Activated naive CD4-positive, alpha-beta T cell treated with Interleukin-2 at 50 U/mL for 16 hours (primary cell): Measurements from ENCODE around the gene DDX56.
A peak's percentile ranks its signal among the peaks of the same experiment; 100 is the strongest.
"Not testable (repeated sequence)": the region's sequence is repeated elsewhere in the genome, so short reads cannot be mapped to it uniquely, and the experiment has no call there.

ENCODE experiments used
- DNase-seq: peaks from one replicate; pipeline ENCODE4 v3.0.0-alpha.2; 2020

Gene DDX56, protein sequence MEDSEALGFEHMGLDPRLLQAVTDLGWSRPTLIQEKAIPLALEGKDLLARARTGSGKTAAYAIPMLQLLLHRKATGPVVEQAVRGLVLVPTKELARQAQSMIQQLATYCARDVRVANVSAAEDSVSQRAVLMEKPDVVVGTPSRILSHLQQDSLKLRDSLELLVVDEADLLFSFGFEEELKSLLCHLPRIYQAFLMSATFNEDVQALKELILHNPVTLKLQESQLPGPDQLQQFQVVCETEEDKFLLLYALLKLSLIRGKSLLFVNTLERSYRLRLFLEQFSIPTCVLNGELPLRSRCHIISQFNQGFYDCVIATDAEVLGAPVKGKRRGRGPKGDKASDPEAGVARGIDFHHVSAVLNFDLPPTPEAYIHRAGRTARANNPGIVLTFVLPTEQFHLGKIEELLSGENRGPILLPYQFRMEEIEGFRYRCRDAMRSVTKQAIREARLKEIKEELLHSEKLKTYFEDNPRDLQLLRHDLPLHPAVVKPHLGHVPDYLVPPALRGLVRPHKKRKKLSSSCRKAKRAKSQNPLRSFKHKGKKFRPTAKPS

DNA sequence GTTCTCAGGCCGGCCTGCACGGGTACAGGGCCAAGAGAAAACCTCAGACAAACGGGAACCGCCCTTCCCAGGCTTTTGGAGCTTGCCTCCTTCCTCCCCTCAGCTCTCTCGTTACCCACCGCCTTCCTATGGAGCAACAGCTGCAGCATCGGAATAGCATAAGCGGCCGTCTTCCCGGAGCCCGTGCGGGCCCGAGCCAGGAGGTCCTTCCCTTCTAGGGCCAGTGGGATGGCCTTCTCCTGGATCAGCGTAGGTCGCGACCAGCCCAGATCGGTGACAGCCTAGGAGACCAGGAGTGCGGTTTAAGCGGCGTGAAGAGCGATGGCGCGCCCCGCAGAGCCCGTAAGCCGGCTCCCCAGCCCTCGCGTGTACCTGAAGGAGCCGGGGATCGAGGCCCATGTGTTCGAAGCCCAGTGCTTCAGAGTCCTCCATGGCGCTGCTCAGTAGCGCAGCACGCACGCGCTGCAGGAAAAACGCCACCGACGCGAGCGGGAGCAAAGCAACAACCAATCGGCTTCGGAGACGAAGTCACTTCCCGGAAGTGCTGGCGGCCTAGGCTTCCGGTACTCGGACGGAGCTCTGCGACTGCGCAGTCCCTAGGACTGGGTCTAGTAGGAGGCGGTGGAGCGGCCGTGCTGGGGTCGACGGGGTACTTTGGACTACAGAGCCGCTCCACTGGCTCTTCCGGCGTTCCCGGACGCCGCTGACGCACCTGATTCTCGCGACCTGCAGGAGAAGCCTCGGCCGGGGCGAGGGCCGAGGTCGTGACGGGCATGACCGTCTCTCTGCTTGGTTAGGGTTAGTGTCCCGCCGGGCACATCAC lies at the start of gene DDX56:
Gene DDX56 (minus strand): TSS at position 445 of the 823 bp plus-strand sequence. CDS start 13 bp downstream, at position 432.
- peak; percentile 95 for DNase-seq

DNA sequence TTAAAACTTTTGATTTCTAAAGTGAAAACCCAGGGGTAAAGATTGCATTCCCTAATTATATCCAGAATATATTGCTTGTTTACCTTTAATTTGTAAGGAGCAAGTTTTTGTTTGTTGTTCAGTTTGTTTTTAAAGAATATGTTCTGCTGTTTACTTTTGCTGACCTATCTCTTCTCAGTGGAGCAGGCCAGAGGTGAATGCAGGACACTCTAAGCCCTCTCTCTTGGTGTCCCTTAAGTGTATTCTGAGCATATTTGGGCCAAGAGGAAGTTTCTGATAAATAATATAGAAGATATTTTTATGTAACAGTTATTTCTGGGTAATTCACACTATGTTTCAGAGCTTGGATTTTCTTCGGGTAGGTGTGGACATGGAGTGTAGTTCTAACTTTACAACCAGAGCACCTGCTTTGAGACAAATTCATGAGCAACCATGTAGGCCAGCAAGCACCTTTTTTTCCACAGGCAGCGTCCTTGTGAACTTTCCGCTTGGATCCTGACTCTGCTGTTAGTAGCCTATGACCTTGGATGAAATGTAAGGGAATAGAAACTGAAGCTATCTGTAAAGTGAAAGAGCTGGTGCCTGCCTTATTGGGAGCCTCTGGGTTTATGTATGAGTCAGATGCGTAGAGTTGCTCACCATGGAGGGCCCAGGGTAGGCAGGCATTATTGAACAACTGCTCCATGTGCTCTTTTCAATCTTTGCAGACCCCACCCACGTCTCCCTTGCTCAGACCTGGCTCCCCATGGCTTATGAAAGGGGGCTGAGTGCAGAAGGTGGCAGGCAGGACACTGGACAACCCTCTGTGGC lies 48.8 kb upstream of the DDX56 start:
- peak; percentile 60 for DNase-seq

DNA sequence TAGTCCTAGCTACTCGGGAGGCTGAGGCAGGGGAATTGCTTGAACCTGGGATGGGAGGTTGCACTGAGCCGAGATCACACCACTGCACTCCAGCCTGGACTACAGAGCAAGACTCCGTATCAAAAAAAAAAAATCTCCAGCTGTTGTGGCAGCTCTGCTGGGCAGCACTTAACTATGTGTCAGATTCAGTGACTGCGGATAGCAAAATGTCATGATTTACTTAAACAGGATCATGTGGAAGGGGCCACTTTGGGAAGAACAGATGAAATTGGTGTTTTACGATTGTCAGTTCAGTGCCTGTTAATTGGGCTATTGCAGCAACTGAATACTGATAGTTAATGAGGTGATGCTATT lies 48.0 kb upstream of the DDX56 start:
- DNase-seq = no peak

DNA sequence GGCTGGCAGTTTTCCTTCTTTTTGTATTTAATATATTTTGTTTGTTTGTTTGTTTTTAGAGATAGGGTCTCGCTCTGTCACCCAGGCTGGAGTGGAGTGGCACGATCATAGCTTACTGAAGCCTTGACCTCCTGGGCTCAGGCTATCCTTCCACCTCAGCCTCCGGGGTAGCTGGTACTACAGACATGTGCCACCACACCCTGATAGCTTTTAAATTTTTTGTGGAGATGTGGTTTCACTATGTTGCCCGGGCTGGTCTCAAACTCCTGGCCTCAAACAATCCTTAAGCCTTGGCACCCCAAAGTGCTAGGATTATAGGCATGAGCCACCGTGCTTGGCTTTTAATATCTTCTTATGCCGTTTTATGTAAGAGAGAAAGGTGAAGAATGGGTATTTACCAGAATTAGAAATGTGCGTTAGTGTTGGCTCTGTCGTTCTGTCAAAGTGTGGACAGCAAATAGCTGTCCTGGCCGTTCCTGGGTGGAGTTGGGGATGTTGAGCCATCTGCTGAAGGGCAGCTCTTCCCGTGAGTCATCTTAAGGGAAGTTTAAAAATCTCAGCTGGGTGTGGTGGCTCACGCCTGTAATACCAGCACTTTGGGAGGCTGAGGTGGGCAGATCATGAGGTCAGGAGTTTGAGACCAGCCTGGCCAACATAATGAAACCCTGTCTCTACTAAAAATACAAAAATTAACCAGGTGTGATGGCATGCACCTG lies 47.5 kb upstream of the DDX56 start:
- DNase-seq = no peak

DNA sequence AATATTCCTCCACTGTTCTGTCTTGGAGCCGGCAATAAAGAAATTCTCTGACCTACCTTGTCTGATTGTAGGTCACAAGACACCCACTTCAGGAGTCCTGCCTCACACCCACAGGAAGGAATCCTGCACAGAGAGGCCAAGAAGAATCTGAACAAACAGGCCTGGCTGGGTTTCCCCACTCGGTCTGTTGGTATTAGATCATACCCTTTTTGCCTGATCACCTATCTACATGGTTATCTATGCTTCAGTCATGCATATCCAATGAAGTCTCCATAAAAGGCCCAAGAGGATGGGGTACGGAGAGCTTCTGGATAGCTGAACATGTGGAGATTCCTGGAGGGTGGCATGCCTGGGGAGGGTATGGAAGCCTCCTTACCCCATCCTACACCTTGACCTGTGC lies 45.0 kb upstream of the DDX56 start:
- peak; percentile 52 for DNase-seq

DNA sequence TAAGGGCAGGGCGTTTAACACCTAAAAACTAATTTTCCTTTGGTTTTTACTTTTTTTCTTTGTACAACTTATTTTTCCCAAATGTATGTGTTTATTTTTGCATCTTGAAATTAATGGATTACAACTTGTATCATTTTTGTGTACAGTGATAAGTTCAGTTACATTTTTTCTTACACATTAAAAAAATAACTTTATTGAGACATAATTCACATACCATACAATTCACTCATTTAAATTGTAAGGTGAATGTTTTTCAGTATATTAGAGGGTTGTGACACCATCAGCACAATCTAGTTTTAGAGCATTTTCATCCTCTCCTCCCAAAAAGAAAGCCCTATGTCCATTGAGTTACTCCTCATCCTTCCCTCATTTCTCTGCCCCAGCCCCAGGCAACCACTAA lies 44.3 kb upstream of the DDX56 start:
- DNase-seq = no peak

DNA sequence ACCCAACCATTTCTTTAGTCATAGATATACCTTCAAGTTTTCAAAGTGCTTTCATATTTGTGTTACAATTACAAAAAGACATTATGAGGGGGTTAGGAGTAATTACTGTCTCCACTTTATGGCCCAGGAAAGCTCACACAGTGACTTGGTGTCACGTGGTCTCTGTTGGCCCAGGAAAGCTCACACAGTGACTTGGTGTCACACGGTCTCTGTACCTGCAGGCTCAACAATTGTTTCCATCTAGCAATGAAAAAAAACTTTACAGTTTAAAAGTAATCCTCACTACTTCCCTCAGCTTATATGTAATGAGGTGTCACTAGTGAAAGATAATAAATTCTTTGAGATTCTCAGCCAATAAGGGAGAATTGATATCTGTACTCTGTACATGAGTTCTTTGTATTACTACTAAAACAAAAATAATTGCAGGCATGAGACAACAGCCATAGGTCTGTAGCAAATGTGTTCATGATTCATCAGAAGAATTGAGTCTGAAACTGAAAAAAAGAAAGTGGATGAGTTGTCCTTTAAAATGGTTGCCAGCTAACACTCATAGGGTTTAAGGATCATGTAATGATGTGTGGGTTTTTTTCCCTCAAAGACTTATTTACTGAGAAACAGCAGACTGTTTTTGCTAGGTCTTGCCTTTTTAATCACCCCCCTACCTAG lies 43.6 kb upstream of the DDX56 start:
- DNase-seq = peak; percentile 59

DNA sequence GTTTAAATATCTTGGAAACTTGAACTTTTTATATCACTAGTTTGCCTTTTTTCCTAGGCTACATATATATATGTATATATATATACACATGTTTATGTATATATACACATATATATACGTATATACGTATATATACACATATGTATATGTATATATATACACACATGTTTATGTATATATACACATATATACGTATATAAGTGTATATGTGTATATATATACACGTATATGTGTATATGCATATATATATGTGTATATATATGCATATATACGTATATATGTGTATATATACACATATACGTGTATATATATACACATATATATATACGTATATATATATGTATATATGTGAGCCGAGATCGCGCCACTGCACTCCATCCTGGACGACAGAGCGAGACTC lies 42.8 kb upstream of the DDX56 start:
- DNase-seq = no peak

DNA sequence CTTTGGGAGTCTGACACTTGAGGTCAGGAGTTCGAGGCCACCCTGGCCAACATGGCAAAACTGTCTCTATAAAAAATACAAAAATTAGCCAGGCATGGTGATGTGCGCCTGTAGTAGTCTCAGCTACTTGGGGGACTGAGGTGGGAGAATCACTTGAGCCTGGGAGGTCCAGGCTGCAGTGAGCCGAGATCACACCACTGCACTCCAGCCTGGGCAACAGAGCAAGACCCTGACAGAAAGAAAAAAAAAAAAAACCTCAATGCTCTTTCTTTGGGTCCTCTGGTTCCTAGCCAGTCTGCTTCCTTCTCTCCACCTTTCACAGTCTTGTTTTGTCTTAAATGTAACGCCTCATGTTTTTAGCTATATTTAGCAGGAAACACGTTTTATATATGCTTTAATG lies 42.1 kb upstream of the DDX56 start:
- DNase-seq = no peak

DNA sequence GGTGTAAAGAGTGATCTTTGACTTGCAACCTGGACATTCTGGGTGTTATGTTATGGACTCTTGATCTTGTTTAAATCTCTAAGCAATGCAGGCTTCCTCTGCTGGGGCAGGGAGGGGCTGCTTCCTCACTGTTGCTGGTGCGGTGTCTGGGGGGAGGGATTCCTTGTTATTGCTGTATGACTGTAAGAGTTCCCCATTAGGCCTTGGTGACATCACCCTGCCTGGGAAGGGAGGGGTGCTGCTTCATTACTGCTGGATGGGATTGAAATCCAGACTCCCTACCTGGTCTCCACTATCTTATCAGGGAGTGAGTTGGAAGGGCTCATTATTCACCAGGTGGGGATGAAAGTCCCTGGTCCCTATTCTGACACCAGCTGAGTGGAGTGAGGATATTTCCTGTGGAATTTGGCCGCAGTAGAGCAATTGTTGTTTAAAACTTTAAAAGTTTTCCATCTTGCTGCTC lies 41.5 kb upstream of the DDX56 start:
- DNase-seq = peak; percentile 33

DNA sequence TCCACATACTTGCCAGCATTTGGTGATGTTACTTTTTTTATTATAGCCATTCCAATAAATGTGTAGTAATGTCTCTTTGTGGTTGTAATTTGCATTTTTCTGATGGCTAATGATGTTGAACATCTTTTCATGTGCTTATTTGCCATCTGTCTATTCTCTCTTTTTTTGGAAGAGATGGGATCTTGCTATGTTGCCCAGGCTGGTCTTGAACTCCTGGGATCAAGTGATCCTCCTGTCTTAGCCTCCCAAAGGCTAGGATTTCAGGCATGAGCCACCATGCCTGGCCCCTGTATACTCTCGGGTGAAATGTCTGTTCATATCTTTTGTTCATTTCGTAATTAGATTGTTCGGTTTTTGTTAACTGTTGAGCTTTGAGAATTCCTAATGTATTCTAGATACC lies 36.1 kb upstream of the DDX56 start:
- DNase-seq = no peak

DNA sequence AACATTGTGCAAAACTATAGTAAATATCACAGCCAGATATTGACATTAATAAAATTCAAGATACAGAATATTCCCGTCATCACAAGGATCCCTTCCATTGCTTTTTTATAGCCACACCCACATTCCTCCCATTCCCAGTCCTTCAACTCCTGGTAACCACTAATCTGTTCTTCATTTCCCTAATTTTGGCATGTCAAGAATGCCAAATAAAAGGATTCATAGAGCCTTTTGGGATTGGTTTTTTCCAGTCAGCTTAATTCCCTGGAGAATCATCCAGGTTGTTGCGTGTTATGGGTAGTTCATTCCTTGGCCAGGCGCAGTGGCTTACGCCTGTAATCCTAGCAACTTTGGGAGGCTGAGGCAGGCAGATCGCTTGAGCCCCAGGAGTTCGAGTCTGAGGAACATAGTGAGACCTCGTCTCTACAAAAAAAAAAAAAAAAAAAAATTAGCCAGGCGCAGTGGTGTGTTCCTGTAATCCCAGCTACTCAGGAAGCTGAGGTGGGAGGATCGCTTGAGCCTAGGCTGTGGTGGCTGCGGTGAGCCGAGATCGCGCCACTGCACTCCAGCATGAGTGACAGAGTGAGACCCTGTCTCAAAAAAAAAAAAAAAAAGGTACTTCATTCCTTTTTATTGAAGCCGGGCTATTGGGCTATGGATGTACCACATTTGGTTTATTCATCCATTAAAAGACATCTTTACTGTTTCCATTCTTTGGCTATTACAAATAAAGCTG lies 35.4 kb upstream of the DDX56 start:
- DNase-seq = no peak

DNA sequence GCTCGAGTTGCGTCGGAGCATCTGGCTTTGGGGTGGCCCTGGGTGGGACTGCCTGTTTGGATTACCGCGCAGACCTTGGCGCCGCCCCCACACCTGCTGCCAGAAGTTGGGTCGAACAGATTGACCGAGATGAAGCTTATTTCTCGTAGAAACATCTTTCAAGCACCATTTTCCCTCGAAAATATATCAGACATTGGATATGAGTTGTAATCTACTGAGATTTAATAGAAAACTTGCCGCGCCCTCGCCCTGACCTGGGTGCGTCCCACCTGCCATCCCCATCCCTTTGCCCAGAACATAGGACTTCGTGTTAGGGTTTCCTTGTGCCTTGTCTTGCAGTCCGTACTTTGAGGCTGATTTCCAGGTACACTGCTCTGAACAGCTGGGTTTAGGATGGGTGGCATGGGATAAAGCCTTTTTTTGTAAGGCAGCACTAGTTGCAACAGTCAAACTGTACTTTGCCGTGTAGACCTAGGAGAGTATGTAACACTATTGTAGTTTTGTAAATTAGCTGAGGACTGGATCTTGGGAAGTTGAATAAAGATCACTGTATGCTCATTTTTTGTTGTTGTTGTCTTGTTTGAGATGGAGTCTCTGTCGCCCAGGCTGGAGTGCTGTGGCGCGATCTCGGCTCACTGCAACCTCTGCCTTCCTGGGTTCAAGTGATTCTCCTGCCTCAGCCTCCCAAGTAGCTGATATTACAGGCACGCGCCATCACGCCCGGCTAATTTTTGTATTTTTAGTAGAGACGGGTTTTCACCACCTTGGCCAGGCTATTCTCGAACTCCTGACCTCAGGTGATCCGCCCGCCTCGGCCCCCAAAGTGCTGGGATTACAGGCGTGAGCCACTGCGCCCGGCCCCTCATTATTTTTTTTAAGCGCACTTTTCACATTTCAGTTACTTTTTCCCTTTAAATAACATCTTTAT lies 33.7 kb upstream of the DDX56 start:
- no peak for DNase-seq

DNA sequence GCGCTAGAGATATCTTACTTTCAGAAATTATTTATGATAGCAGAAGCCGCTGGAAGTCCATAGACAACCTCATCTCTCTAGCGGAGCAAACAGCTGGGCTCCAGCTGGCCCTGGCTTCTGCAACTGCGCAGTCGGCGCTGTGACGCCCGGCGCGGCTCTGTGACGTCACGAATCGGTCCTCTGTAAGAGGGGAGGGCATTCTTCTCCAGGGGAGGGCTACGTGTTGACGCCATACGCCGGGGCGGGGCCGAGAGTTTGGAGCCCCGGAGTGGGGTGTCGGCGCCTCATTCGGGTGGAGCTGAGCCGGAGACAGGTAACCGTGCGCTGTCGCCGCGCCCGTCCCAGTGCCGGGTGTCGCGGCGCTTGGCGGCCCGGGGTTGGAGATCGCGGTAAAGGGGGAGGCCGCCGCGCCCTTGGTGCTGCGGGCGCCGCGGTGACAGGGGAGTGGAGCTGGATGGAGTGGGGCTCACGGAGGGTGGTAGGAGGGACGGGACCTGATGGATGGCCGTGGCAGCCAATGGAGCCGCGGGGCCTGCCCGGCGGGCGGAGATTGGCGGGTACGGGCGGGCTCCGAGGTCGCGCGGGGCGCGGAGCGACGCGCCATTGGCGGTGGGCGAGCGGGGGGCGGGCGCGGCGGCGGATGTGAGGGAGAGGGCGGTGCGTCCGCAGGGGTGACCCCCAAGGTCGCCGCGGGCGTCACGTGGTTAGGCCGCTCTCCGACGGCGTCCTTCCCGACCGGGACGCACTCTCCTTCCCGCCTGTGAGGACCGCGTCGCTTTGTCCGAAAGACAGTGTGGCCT lies 32.8 kb upstream of the DDX56 start, which contains the start of gene OGDH:
Gene OGDH (plus strand): TSS at position 287 of the 800 bp plus-strand sequence. CDS start 17,717 bp downstream, outside the sequence.
- peak; percentile 99 for DNase-seq

DNA sequence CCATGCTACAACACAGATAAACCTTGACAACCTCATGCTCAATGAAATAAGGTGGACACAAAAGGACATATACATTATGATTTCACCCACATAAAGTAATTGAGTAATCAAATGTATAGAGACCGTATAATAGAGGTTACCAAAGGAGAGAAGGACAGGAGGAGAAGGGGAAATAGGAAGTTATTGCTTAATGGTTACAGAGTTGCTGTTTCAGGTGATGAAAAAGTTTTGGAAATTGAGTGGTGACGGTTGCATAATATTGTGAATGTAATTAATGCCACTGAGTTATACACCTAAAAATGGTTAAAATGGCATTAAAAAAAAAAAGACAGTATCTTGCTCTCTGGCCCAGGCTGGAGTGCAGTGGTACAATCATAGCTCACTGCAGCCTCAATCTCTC lies 31.2 kb upstream of the DDX56 start:
- DNase-seq = no peak

DNA sequence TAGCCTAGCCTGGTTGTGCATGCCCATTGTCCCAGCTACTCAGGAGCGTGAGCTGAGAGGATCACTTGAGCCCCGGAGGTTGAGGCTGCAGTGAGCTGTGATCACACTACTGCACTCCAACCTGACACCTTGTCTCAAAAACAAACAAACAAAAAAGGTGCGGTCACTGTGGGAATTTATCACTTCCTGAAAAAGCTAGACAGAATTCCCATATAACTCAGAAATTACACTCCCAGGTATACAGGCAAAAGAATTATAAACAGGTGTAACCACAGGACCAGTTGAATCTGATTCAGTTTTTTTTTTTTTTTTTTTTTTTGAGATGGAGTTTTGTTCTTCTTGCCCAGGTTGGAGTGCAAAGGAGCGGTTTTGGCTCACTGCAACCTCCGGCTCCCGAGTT lies 29.5 kb upstream of the DDX56 start:
- no peak for DNase-seq

DNA sequence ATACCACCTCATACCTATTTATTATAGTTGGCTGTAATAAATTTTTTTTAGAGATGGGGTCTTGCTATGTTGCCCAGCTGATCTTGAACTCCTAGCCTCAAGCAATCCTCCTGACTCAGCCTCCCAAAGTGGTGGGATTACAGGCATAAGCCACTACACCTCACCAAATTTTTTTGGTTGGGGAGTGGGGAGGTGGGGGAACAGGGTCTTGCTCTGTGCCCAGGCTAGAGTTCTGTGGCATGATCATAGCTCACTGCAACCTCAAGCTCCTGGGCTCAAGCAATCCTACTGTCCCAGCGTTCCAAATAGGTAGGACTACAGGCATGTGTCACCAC lies 28.8 kb upstream of the DDX56 start:
- DNase-seq = no peak

DNA sequence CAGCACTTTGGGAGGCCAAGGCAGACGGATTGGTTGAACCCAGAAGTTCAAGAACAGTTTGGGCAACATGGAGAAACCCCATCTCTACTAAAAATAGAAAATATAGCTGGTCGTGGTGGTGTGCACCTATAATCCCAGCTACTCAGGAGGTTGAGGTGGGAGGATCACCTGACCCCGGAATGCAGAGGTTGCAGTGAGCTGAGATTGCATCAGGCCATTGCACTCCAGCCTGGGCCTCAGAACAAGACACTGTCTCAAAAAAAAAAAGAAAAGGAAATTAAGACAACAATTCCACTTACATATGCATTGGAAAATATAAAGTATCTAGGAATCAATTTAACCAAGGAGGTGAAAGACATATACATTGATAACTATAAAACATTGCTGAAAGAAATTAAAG lies 25.5 kb upstream of the DDX56 start:
- no peak for DNase-seq

DNA sequence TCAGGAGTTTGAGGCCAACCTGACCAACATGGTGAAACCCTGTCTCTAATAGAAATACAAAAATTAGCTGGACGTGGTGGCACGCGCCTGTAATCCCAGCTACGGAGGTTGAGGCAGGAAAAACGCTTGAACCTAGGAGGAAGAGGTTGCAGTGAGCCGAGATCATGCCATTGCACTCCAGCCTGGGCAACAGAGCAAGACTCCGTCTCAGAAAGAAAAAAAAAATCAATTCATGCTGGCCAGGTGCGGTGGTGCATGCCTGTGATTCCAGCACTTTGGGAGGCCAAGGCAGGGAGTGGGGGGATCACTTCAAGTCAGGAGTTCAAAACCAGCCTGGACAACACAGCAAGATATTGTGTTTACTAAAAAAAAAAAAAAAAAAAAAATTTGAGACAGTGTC lies 23.5 kb upstream of the DDX56 start:
- DNase-seq = not testable (repeated sequence)
